SK-N-SH (cell line): ENCODE measurements around the gene BTBD9. TPM values are rescaled to one million over a fixed set of nuclear protein-coding genes. Genes with fewer than 3 reads are reported as not detected.

Source experiments
- CTCF ChIA-PET: fragments of 300-600, 350-600 bp; formaldehyde crosslinking; extraction: SDS; loops from one replicate; lab custom pipeline; 2021; lab: Yijun Ruan, JAX
- POLR2A ChIA-PET: fragments of 350-600 bp; sonication (Branson Sonifier 250); formaldehyde crosslinking; extraction: SDS; loops from one replicate; lab custom pipeline; 2020; ENCODE audit warnings: antibody characterized with exemption, inconsistent platforms; lab: Yijun Ruan, JAX
- DNase-seq: peaks from one replicate; pipeline ENCODE4 v3.0.0; 2012
- H2AFZ ChIP-seq: fragments of 200-600 bp; sonication (generic); 2 replicates; pipeline ENCODE4 v1.8.1; 2016; ENCODE audit warnings: antibody characterized with exemption, mild to moderate bottlenecking, low read depth
- H3F3A ChIP-seq: fragments of 200-600 bp; sonication (generic); replicated peaks from 2 replicates; pipeline ENCODE3; 2016; ENCODE audit warnings: antibody characterized with exemption, mild to moderate bottlenecking; ENCODE audit not compliant: insufficient read depth
- H3K27ac ChIP-seq, 2 experiments: fragments of 200-500 bp in 1 of 2; fragments of 200-600 bp in 1 of 2; sonication (Bioruptor generic) in 1 of 2; sonication (generic), shearing (Covaris generic) in 1 of 2; 2 replicates each; pipeline versions ENCODE4 v1.5.1 to v1.6.1; 2014 to 2016; ENCODE audit warnings: low read depth in 2 of 2, inconsistent platforms in 1 of 2, low read length in 1 of 2, mild to moderate bottlenecking in 1 of 2, mixed read lengths in 1 of 2
- H3K27me3 ChIP-seq: fragments of 200-600 bp; sonication (generic), shearing (Covaris generic); 2 replicates; pipeline ENCODE4 v1.6.1; 2016; ENCODE audit warnings: mixed run types; ENCODE audit not compliant: insufficient read depth
- H3K36me3 ChIP-seq, 2 experiments: fragments of 200-500 bp in 1 of 2; fragments of 200-600 bp in 1 of 2; sonication (Bioruptor generic) in 1 of 2; sonication (generic) in 1 of 2; replicated peaks in 1 of 2; 2 replicates each; pipeline versions ENCODE3 to v1.5.1; 2014 to 2016; ENCODE audit warnings: low read length in 1 of 2, mild to moderate bottlenecking in 1 of 2; ENCODE audit not compliant: insufficient read depth in 2 of 2, control insufficient read depth in 1 of 2
- H3K4me1 ChIP-seq, 2 experiments: fragments of 200-500 bp in 1 of 2; fragments of 200-600 bp in 1 of 2; sonication (Bioruptor generic) in 1 of 2; sonication (generic), shearing (Covaris generic) in 1 of 2; 2 replicates each; pipeline versions ENCODE4 v1.5.1 to v1.6.1; 2014 to 2016; ENCODE audit warnings: low read depth in 1 of 2, low read length in 1 of 2, mixed run types in 1 of 2; ENCODE audit not compliant: insufficient read depth in 2 of 2, control insufficient read depth in 1 of 2
- H3K4me2 ChIP-seq: fragments of 200-600 bp; sonication (generic), shearing (Covaris generic); 2 replicates; pipeline ENCODE4 v1.6.1; 2017; ENCODE audit warnings: mixed run types
- H3K4me3 ChIP-seq, 2 experiments: fragments of 200-500 bp in 1 of 2; fragments of 200-600 bp in 1 of 2; sonication (Bioruptor generic) in 1 of 2; sonication (generic), shearing (Covaris generic) in 1 of 2; 2 replicates each; pipeline versions ENCODE4 v1.5.1 to v1.8.1; 2014 to 2016; ENCODE audit warnings: low read depth in 2 of 2, inconsistent platforms in 1 of 2, low read length in 1 of 2, mild to moderate bottlenecking in 1 of 2, mixed read lengths in 1 of 2, moderate library complexity in 1 of 2
- H3K79me2 ChIP-seq: fragments of 200-600 bp; sonication (generic); 2 replicates; pipeline ENCODE4 v1.8.1; 2017; ENCODE audit warnings: mild to moderate bottlenecking; ENCODE audit not compliant: insufficient read depth
- H3K9ac ChIP-seq: fragments of 200-600 bp; sonication (generic); 2 replicates; pipeline ENCODE4 v1.6.1; 2017; ENCODE audit warnings: mixed run types
- H3K9me2 ChIP-seq: fragments of 200-600 bp; sonication (generic); 2 replicates; pipeline ENCODE4 v1.6.1; 2017; ENCODE audit warnings: mixed run types
- H3K9me3 ChIP-seq: fragments of 200-600 bp; sonication (generic); 2 replicates; pipeline ENCODE4 v1.6.1; 2017; ENCODE audit warnings: mixed run types, mild to moderate bottlenecking, moderate library complexity
- H4K20me1 ChIP-seq: fragments of 200-600 bp; sonication (generic); 2 replicates; pipeline ENCODE4 v1.6.1; 2017; ENCODE audit warnings: mild to moderate bottlenecking, mixed run types; ENCODE audit not compliant: insufficient read depth
- CHD2 ChIP-seq: fragments of 150-350 bp; IDR thresholded peaks from 2 replicates; pipeline ENCODE4 v1.6.1; 2018; ENCODE audit warnings: low read length; ENCODE audit not compliant: partially characterized antibody
- ELF1 ChIP-seq: IDR thresholded peaks from 2 replicates; pipeline ENCODE4 v1.4.0; 2012
- EZH2phosphoT487 ChIP-seq: fragments of 200-600 bp; sonication (generic); IDR thresholded peaks from 2 replicates; pipeline ENCODE4 v1.6.1; 2017; ENCODE audit warnings: low read depth, mixed run types, mild to moderate bottlenecking, antibody characterized with exemption, moderate library complexity, borderline replicate concordance
- FOXJ3 ChIP-seq: sonication (generic); formaldehyde crosslinking; IDR thresholded peaks from 2 replicates; pipeline ENCODE4 v1.5.1; 2020; ENCODE audit warnings: mild to moderate bottlenecking, missing genetic modification reagents
- MAX ChIP-seq: IDR thresholded peaks from 2 replicates; pipeline ENCODE4 v1.4.0; 2012; ENCODE audit warnings: low read depth
- NFIC ChIP-seq: IDR thresholded peaks from 2 replicates; pipeline ENCODE4 v1.4.0; 2012; ENCODE audit warnings: borderline replicate concordance
- NRF1 ChIP-seq: IDR thresholded peaks from 2 replicates; pipeline ENCODE4 v1.6.1; 2012; ENCODE audit warnings: low read depth, mild to moderate bottlenecking, low read length
- PBX3 ChIP-seq: IDR thresholded peaks from 2 replicates; pipeline ENCODE4; 2012
- RAD21 ChIP-seq: IDR thresholded peaks from 2 replicates; pipeline ENCODE4 v1.6.1; 2012; ENCODE audit warnings: mild to moderate bottlenecking, low read length
- RXRA ChIP-seq: IDR thresholded peaks from 2 replicates; pipeline ENCODE4 v1.4.0; 2012; ENCODE audit warnings: low read depth, mild to moderate bottlenecking, borderline replicate concordance
- TAF1 ChIP-seq: IDR thresholded peaks from 2 replicates; pipeline ENCODE4 v1.6.1; 2012; ENCODE audit warnings: low read depth, mild to moderate bottlenecking, low read length, moderate library complexity, borderline replicate concordance
- USF2 ChIP-seq: fragments of 150-350 bp; IDR thresholded peaks from 2 replicates; pipeline ENCODE4 v1.6.1; 2017; ENCODE audit warnings: antibody characterized with exemption, low read length, low read depth, borderline replicate concordance
- YY1 ChIP-seq: IDR thresholded peaks from 2 replicates; pipeline ENCODE4 v1.4.0; 2012; ENCODE audit warnings: low read depth, mild to moderate bottlenecking
- WGBS: methylation state at CpG from one replicate; pipeline ENCODE4 v1.1.6; 2017; ENCODE audit warnings: low lambda C conversion rate; 5-methylcytosine and 5-hydroxymethylcytosine counted together
- polyA plus RNA-seq, 3 experiments: library from polyadenylated mRNA; depleted of rRNA; stranded (reverse); fragments of >200 nt; gene quantifications; 2 replicates each; pipeline ENCODE4 v1.2.3, GENCODE V29; 2012

Gene BTBD9
- polyA plus RNA-seq, 1 of the 3 experiments (the other 2 are of a cell fraction), result 2.2 TPM

- H3K9me2 ChIP-seq, result no peaks in the 10 kb centered on the region
- POLR2A ChIA-PET, result no interaction called here
- no peak for DNase-seq
- no peaks in the 10 kb centered on the region for H3K9me3 ChIP-seq
- no peak overlapping the region for H2AFZ ChIP-seq
- H3K27ac ChIP-seq, result no peak overlapping the region; a peak in 1 of 4 replicates
- H3K36me3 ChIP-seq, result no peaks in the 10 kb centered on the region
- no peak overlapping the region for H3K4me3 ChIP-seq
- no peaks in the 10 kb centered on the region for H3K27me3 ChIP-seq
- WGBS, result 100% methylated on average over 1 of the region's 1 CpG
- H3K9ac ChIP-seq, result no peak overlapping the region
- no peak overlapping the region for H3K4me2 ChIP-seq
- CTCF ChIA-PET, result interaction anchor here (0.9 kb wide), 1 partner anchor 336 kb away, joined by 3 read pairs; no protein-coding TSS in a partner anchor
- H3K4me1 ChIP-seq, result peaks cover 0 to 41% of the 10 kb centered on the region in 2 experiments; a peak in 3 of 4 replicates
- H4K20me1 ChIP-seq, result no peaks in the 10 kb centered on the region
- TF ChIP-seq RAD21 (no peak), NFIC (no peak), ELF1 (no peak), NRF1 (no peak), EZH2phosphoT487 (no peak), PBX3 (no peak), CHD2 (no peak), YY1 (no peak), TAF1 (no peak), FOXJ3 (no peak)
- TF ChIP-seq, all 33 proteins: peak for 0
- no peaks in the 10 kb centered on the region for H3K79me2 ChIP-seq
- peaks cover 10% of the 10 kb centered on the region for H3F3A ChIP-seq
Measured at GRCh38 chr6:38236631-38237030, 403.1 kb downstream of the BTBD9 start.

GRCh38 chr6:38234934-38235682 lies 404.6 kb downstream of the BTBD9 start:
- Histone ChIP-seq H4K20me1 (no peaks in the 10 kb centered on the region), H3K79me2 (no peaks in the 10 kb centered on the region), H3K4me3 (no peak overlapping the region), H3K4me1 (peaks cover 0 to 35% of the 10 kb centered on the region in 2 experiments; a peak in 3 of 4 replicates), H3K9ac (no peak overlapping the region), H3K9me2 (no peaks in the 10 kb centered on the region), H2AFZ (no peak overlapping the region), H3K9me3 (no peaks in the 10 kb centered on the region), H3K27me3 (no peaks in the 10 kb centered on the region), H3F3A (peaks cover 10% of the 10 kb centered on the region), H3K4me2 (no peak overlapping the region), H3K27ac (no peak overlapping the region), H3K36me3 (no peaks in the 10 kb centered on the region)
- POLR2A ChIA-PET, result no interaction called here
- 78% methylated on average over 4 of the region's 4 CpGs for WGBS
- TF ChIP-seq RAD21 (no peak), USF2 (no peak), MAX (no peak), RXRA (no peak)
- no peak for DNase-seq
- CTCF ChIA-PET, result interaction anchor here (1.1 kb wide), 1 partner anchor 23 kb away, joined by 3 read pairs; no protein-coding TSS in a partner anchor
